Breast epithelium (tissue), 3 donors: Measurements from ENCODE around the gene MBD3L5.

Source experiments
- POLR2AphosphoS5 ChIP-seq, 3 donors: sonication (generic); formaldehyde crosslinking; IDR thresholded peaks; one replicate each; pipeline ENCODE4 v1.6.1; 2017; ENCODE audit warnings: antibody characterized with exemption in 3 of 3
- TF ChIP-seq, protein P1 (sequence below), 3 donors: fragments of 450-650 bp; IDR thresholded peaks; one replicate each; pipeline ENCODE4 v1.5.1; 2016 to 2017; ENCODE audit warnings: antibody characterized with exemption in 3 of 3, mild to moderate bottlenecking in 3 of 3, moderate library complexity in 3 of 3

DNA sequence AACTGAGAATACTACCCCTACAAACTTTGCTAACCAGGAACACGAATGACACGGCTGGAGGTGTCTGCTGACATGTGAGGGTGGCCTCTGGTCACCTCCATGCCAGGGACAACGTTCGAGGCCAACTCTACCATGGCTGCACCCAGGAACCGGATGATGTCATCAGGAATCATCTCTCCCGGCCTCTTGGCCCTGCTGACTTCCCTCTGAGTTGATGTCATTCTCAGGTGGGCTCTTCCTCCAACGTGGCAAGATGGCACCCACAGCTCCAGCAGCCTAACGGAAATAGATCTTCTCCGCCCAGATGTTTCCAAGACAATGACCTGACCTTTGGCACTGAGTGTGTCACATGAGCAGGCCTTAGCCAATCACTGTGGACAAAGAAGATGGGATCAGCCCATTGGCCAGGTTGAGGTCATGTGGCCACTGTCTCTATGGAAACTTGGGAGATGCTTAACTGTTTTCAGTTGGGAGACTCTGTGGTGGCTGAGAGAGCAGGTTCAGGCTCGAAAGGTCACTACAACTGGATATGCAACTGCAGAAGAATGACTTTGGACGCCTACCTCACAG lies 24.2 kb upstream of the MBD3L5 start:
- TF ChIP-seq, protein P1, sequence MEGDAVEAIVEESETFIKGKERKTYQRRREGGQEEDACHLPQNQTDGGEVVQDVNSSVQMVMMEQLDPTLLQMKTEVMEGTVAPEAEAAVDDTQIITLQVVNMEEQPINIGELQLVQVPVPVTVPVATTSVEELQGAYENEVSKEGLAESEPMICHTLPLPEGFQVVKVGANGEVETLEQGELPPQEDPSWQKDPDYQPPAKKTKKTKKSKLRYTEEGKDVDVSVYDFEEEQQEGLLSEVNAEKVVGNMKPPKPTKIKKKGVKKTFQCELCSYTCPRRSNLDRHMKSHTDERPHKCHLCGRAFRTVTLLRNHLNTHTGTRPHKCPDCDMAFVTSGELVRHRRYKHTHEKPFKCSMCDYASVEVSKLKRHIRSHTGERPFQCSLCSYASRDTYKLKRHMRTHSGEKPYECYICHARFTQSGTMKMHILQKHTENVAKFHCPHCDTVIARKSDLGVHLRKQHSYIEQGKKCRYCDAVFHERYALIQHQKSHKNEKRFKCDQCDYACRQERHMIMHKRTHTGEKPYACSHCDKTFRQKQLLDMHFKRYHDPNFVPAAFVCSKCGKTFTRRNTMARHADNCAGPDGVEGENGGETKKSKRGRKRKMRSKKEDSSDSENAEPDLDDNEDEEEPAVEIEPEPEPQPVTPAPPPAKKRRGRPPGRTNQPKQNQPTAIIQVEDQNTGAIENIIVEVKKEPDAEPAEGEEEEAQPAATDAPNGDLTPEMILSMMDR (IDR thresholded peaks at IDR 0.05) = no peak
- no peak for TF ChIP-seq POLR2AphosphoS5 (IDR thresholded peaks at IDR 0.05)
